GM23338 (cell line): ENCODE data around the gene SIL1.

Source experiments
- TF ChIP-seq, protein P1 (sequence below), 2 experiments: fragments of 200-600 bp in 1 of 2; sonication (generic) in 1 of 2; conservative IDR thresholded peaks; 2 replicates each; pipeline versions ENCODE4 v1.5.1 to v1.6.1; 2016 to 2017; ENCODE audit warnings: antibody characterized with exemption in 2 of 2, low read depth in 2 of 2, mild to moderate bottlenecking in 2 of 2, moderate library complexity in 1 of 2
- TF ChIP-seq, protein P2 (sequence below): IDR thresholded peaks from one replicate; pipeline ENCODE4 v1.6.1; 2018; ENCODE audit warnings: antibody characterized with exemption; ENCODE audit not compliant: unreplicated experiment

DNA sequence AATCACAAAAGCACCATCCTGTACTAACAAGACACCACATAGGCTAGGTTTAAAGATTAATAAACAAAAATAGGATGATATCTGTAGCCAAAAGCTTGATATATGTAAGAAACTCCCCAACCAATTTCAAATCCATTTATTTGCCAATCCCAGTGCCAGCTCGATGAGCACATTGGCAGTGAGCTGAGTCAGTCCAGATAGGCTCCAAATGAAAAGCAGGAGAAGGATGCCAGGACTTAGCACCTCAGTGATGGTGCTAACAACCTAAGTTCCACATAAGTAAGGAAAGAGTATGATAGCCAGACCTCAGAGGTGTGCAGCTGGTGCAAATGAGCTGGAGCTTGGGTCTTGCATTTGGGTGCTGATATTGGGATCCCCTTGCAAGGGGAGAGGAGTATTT lies 158.1 kb downstream of the SIL1 start:
- TF ChIP-seq, protein P1, sequence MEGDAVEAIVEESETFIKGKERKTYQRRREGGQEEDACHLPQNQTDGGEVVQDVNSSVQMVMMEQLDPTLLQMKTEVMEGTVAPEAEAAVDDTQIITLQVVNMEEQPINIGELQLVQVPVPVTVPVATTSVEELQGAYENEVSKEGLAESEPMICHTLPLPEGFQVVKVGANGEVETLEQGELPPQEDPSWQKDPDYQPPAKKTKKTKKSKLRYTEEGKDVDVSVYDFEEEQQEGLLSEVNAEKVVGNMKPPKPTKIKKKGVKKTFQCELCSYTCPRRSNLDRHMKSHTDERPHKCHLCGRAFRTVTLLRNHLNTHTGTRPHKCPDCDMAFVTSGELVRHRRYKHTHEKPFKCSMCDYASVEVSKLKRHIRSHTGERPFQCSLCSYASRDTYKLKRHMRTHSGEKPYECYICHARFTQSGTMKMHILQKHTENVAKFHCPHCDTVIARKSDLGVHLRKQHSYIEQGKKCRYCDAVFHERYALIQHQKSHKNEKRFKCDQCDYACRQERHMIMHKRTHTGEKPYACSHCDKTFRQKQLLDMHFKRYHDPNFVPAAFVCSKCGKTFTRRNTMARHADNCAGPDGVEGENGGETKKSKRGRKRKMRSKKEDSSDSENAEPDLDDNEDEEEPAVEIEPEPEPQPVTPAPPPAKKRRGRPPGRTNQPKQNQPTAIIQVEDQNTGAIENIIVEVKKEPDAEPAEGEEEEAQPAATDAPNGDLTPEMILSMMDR (conservative IDR thresholded peaks at IDR 0.05; ENCODE audit: low read depth in 2 of 2) = no peak
- TF ChIP-seq, protein P2, sequence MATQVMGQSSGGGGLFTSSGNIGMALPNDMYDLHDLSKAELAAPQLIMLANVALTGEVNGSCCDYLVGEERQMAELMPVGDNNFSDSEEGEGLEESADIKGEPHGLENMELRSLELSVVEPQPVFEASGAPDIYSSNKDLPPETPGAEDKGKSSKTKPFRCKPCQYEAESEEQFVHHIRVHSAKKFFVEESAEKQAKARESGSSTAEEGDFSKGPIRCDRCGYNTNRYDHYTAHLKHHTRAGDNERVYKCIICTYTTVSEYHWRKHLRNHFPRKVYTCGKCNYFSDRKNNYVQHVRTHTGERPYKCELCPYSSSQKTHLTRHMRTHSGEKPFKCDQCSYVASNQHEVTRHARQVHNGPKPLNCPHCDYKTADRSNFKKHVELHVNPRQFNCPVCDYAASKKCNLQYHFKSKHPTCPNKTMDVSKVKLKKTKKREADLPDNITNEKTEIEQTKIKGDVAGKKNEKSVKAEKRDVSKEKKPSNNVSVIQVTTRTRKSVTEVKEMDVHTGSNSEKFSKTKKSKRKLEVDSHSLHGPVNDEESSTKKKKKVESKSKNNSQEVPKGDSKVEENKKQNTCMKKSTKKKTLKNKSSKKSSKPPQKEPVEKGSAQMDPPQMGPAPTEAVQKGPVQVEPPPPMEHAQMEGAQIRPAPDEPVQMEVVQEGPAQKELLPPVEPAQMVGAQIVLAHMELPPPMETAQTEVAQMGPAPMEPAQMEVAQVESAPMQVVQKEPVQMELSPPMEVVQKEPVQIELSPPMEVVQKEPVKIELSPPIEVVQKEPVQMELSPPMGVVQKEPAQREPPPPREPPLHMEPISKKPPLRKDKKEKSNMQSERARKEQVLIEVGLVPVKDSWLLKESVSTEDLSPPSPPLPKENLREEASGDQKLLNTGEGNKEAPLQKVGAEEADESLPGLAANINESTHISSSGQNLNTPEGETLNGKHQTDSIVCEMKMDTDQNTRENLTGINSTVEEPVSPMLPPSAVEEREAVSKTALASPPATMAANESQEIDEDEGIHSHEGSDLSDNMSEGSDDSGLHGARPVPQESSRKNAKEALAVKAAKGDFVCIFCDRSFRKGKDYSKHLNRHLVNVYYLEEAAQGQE = no peak
